Gastrocnemius medialis (tissue), 4 donors: ENCODE measurements around the gene CFAP100. TPM values are rescaled to one million over a fixed set of nuclear protein-coding genes. Genes with fewer than 3 reads are reported as not detected.
A peak's percentile ranks its signal among the peaks of the same experiment; 100 is the strongest.

Experiments used
- ATAC-seq, 2 donors: fragments of 150-250 bp; one replicate each; pipeline ENCODE4 v1.9.1; 2016
- DNase-seq, 2 donors: peaks; one replicate each; pipeline ENCODE4 v3.0.0-alpha.2; 2019
- H3K27ac ChIP-seq, 4 donors: fragments of 200-600 bp; sonication (generic); 1 replicate in 1 of 4; 2 replicates in 3 of 4; pipeline ENCODE4 v1.5.1; 2016 to 2018; ENCODE audit warnings: mild to moderate bottlenecking in 2 of 4, moderate library complexity in 1 of 4
- H3K27me3 ChIP-seq, 3 donors: fragments of 200-600 bp; sonication (generic) in 2 of 3; 1 replicate in 1 of 3; 2 replicates in 2 of 3; pipeline versions ENCODE4 v1.5.1 to v1.6.0; 2016 to 2019; ENCODE audit warnings: mild to moderate bottlenecking in 1 of 3, moderate library complexity in 1 of 3
- H3K36me3 ChIP-seq, 2 donors: fragments of 200-600 bp; sonication (generic) in 1 of 2; one replicate each; pipeline ENCODE4 v1.5.1; 2017 to 2018
- H3K4me1 ChIP-seq, 2 donors: fragments of 200-600 bp; sonication (generic) in 1 of 2; one replicate each; pipeline ENCODE4 v1.5.1; 2016 to 2017; ENCODE audit warnings: mild to moderate bottlenecking in 2 of 2
- H3K4me3 ChIP-seq, 4 donors: fragments of 200-600 bp; sonication (generic) in 3 of 4; 1 replicate in 1 of 4; 2 replicates in 3 of 4; pipeline ENCODE4 v1.5.1; 2016 to 2019; ENCODE audit warnings: mild to moderate bottlenecking in 2 of 4
- H3K9me3 ChIP-seq, 3 donors: fragments of 200-600 bp; sonication (generic) in 2 of 3; 1 replicate in 1 of 3; 2 replicates in 2 of 3; pipeline ENCODE4 v1.5.1; 2016 to 2019
- POLR2A ChIP-seq, 2 donors: fragments of 450-650 bp; IDR thresholded peaks; one replicate each; pipeline ENCODE4 v1.6.1; 2017; ENCODE audit warnings: antibody characterized with exemption in 2 of 2, mild to moderate bottlenecking in 2 of 2, moderate library complexity in 2 of 2
- in situ Hi-C, 4 donors: fragments of 200-750 bp; cut with MboI; loops; one replicate each; pipeline versions ENCODE4 v1.15.0 to v1.8.0; 2017; ENCODE audit warnings: low sequenced_read_pairs in 4 of 4
- intact Hi-C: fragments of 100-400 bp; cut with DNase I; formaldehyde crosslinking; loops from one replicate; pipeline ENCODE4 v1.15.1; 2023; ENCODE audit warnings: low total_unique reads
- total RNA-seq, 4 donors: library from RNA; depleted of rRNA; stranded (reverse); fragments of >200 nt; gene quantifications; one replicate each; pipeline versions ENCODE4 v1.1.0 to v1.2.3, GENCODE V29; 2016
- TF ChIP-seq, protein P1 (sequence below), 5 experiments: fragments of 450-650 bp in 3 of 5; fragments of 200-600 bp in 2 of 5; sonication (generic) in 2 of 5; IDR thresholded peaks in 4 of 5; conservative IDR thresholded peaks in 1 of 5; 1 replicate in 4 of 5; 2 replicates in 1 of 5; pipeline ENCODE4 v1.5.1; 2016 to 2019; ENCODE audit warnings: antibody characterized with exemption in 5 of 5, mild to moderate bottlenecking in 3 of 5, moderate library complexity in 3 of 5

CFAP100 gene
- total RNA-seq, 4 donors from 2014 or later: not detected

- H3K27ac ChIP-seq: no peak overlapping the region
- no peak for TF ChIP-seq POLR2A (IDR thresholded peaks at IDR 0.05)
- TF ChIP-seq, protein P1, sequence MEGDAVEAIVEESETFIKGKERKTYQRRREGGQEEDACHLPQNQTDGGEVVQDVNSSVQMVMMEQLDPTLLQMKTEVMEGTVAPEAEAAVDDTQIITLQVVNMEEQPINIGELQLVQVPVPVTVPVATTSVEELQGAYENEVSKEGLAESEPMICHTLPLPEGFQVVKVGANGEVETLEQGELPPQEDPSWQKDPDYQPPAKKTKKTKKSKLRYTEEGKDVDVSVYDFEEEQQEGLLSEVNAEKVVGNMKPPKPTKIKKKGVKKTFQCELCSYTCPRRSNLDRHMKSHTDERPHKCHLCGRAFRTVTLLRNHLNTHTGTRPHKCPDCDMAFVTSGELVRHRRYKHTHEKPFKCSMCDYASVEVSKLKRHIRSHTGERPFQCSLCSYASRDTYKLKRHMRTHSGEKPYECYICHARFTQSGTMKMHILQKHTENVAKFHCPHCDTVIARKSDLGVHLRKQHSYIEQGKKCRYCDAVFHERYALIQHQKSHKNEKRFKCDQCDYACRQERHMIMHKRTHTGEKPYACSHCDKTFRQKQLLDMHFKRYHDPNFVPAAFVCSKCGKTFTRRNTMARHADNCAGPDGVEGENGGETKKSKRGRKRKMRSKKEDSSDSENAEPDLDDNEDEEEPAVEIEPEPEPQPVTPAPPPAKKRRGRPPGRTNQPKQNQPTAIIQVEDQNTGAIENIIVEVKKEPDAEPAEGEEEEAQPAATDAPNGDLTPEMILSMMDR (IDR thresholded peaks at IDR 0.05 in 4 of 5, conservative IDR thresholded peaks at IDR 0.05 in 1 of 5): no peak
- H3K4me1 ChIP-seq: peaks cover 9 to 22% of the 10 kb centered on the region in 2 donors
- intact Hi-C loops: no loop called here
- H3K36me3 ChIP-seq: peaks cover 0 to 31% of the 10 kb centered on the region in 2 donors
- in situ Hi-C loops: no loop called here
- no peak overlapping the region for H3K4me3 ChIP-seq
- no peak for ATAC-seq
- no peaks in the 10 kb centered on the region for H3K27me3 ChIP-seq
- DNase-seq: no peak
- no peaks in the 10 kb centered on the region for H3K9me3 ChIP-seq
These were observed 48.1 kb downstream of the CFAP100 start for GRCh38 chr3:126442856-126443242.

DNA sequence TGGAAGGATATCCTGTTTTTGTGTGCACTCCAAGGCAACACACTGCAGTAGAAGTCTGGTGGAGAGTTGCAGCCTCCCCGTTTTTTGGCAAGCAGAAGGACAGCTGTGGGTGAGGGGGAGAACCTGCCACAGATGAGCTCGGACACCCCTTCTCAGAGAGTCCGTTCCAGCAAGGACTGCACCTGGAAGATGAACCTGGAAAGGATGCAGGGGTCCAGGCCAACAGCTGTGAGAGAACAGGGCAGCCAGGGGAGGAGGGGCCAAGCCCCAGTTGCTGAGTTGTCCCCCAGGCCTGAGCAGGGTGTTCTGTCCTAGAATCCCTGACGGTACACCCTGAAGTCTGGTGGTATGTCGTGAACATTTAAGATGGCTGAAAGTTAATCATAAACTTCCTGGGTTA lies 50.8 kb downstream of the CFAP100 start:
- TF ChIP-seq, protein P1 (IDR thresholded peaks at IDR 0.05 in 4 of 5, conservative IDR thresholded peaks at IDR 0.05 in 1 of 5): no peak
- no peak for TF ChIP-seq POLR2A (IDR thresholded peaks at IDR 0.05)
- H3K9me3 ChIP-seq: no peaks in the 10 kb centered on the region
- DNase-seq (no peak), ATAC-seq (peak in 1 of 2 donors; percentile 16)
- H3K36me3 ChIP-seq: peaks cover 0 to 29% of the 10 kb centered on the region in 2 donors
- no peak overlapping the region for H3K27ac ChIP-seq
- H3K4me1 ChIP-seq: peaks cover 15 to 28% of the 10 kb centered on the region in 2 donors
- H3K27me3 ChIP-seq: no peaks in the 10 kb centered on the region
- no peak overlapping the region for H3K4me3 ChIP-seq
- in situ Hi-C loops (no loop called here), intact Hi-C loops (no loop called here)

GRCh38 chr3:126446301-126446700 lies 51.6 kb downstream of the CFAP100 start:
- H3K9me3 ChIP-seq: no peaks in the 10 kb centered on the region

DNA sequence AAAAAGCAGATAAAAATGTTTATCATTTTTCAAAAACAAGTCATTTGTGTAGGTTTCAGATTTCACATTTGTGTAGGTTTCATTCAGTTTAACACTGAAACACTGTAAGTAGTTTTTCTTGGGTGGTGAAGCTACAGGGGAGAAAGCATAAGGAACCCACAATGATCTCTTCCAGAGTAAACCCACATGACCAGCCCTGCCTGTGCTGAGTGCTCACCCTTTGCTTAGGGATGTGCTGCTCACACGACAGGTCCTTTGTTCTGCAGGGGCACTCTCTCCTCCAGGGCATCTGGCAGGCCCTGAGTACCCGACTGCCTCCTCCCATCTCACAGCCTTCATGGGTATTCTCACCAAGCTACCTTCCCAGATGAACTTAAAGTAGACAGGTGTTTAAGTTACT lies 52.1 kb downstream of the CFAP100 start:
- TF ChIP-seq, protein P1 (IDR thresholded peaks at IDR 0.05 in 4 of 5, conservative IDR thresholded peaks at IDR 0.05 in 1 of 5): no peak
- no peak for TF ChIP-seq POLR2A (IDR thresholded peaks at IDR 0.05)
- H3K27me3 ChIP-seq: no peaks in the 10 kb centered on the region
- peaks cover 0 to 35% of the 10 kb centered on the region in 2 donors for H3K36me3 ChIP-seq
- H3K27ac ChIP-seq: no peak overlapping the region
- no peaks in the 10 kb centered on the region for H3K9me3 ChIP-seq
- in situ Hi-C loops (no loop called here), intact Hi-C loops (no loop called here)
- DNase-seq: no peak
- no peak for ATAC-seq
- H3K4me3 ChIP-seq: no peak overlapping the region
- H3K4me1 ChIP-seq: peaks cover 15 to 26% of the 10 kb centered on the region in 2 donors

More at GRCh38 chr3:126446301-126446700, 51.6 kb downstream of the CFAP100 start:
- TF ChIP-seq, protein P1 (IDR thresholded peaks at IDR 0.05 in 4 of 5, conservative IDR thresholded peaks at IDR 0.05 in 1 of 5): no peak
- no peak for TF ChIP-seq POLR2A (IDR thresholded peaks at IDR 0.05)
- no peaks in the 10 kb centered on the region for H3K27me3 ChIP-seq
- DNase-seq: no peak
- H3K27ac ChIP-seq: no peak overlapping the region
- H3K36me3 ChIP-seq: peaks cover 0 to 36% of the 10 kb centered on the region in 2 donors
- in situ Hi-C loops (no loop called here), intact Hi-C loops (no loop called here)
- no peak overlapping the region for H3K4me3 ChIP-seq
- peaks cover 15 to 28% of the 10 kb centered on the region in 2 donors for H3K4me1 ChIP-seq
- no peak for ATAC-seq
